Endothelial cell of umbilical vein (primary cell): ENCODE measurements around the gene MLYCD. TPM values are rescaled to one million over a fixed set of nuclear protein-coding genes. Genes with fewer than 3 reads are reported as not detected.

Experiments
- BruUV-seq: library from RNA; stranded (reverse); fragments of 400-500 nt; replicated peaks from 2 replicates; lab custom pipeline; 2021; lab: Mats Ljungman, UMichigan
- CTCF ChIA-PET: fragments of 300-600, 350-600 bp; sonication (Branson Sonifier 250); formaldehyde crosslinking; loops from one replicate; lab custom pipeline; 2021; ENCODE audit warnings: antibody characterized with exemption, inconsistent platforms; lab: Charles Lee
- POLR2A ChIA-PET: fragments of 300-600, 350-600 bp; sonication (Branson Sonifier 250); formaldehyde crosslinking; loops from one replicate; lab custom pipeline; 2021; ENCODE audit warnings: antibody characterized with exemption, inconsistent platforms; lab: Charles Lee
- DNase-seq: peaks from one replicate; pipeline ENCODE4 v3.0.0-alpha.2; 2011; ENCODE audit warnings: low read depth, low spot score
- FAIRE-seq: peaks from 2 replicates; lab custom pipeline; 2011; peaks lifted over from hg19 to GRCh38; lab: Jason Lieb, UNC
- H2AFZ ChIP-seq: 2 replicates; pipeline ENCODE4 v1.6.0; 2012; ENCODE audit warnings: low read depth, low read length, control low read depth, inconsistent platforms
- H3K27ac ChIP-seq: 2 replicates; pipeline ENCODE4 v1.5.1; 2011; ENCODE audit warnings: low read depth, mild to moderate bottlenecking, control low read depth, low read length, moderate library complexity; ENCODE audit not compliant: insufficient read depth
- H3K27me3 ChIP-seq, 2 experiments: 2 replicates each; pipeline versions ENCODE4 v1.6.0 to v1.6.1; 2011; ENCODE audit warnings: low read length in 2 of 2, mixed read lengths in 1 of 2; ENCODE audit not compliant: control insufficient read depth in 2 of 2, insufficient read depth in 2 of 2
- H3K36me3 ChIP-seq, 2 experiments: 2 replicates in 1 of 2; 3 replicates in 1 of 2; pipeline ENCODE4 v1.5.1; 2011; ENCODE audit warnings: low read length in 2 of 2, mild to moderate bottlenecking in 1 of 2, moderate library complexity in 1 of 2; ENCODE audit not compliant: control insufficient read depth in 2 of 2, insufficient read depth in 2 of 2; ENCODE audit errors: extremely low read depth in 1 of 2
- H3K4me1 ChIP-seq: 3 replicates; pipeline ENCODE4 v1.5.1; 2011; ENCODE audit warnings: mild to moderate bottlenecking, low read length; ENCODE audit not compliant: control insufficient read depth, insufficient read depth; ENCODE audit errors: extremely low read depth
- H3K4me2 ChIP-seq: 2 replicates; pipeline ENCODE4 v1.6.1; 2011; ENCODE audit warnings: low read length, control low read depth, mixed read lengths; ENCODE audit not compliant: insufficient read depth
- H3K4me3 ChIP-seq, 3 experiments: fragments of 200-600 bp in 1 of 3; sonication (generic), shearing (Covaris generic) in 1 of 3; replicated peaks in 1 of 3; 2 replicates each; pipeline ENCODE4 v1.5.1; 2011 to 2016; ENCODE audit warnings: control low read depth in 3 of 3, low read length in 3 of 3, mild to moderate bottlenecking in 2 of 3, inconsistent platforms in 1 of 3, low read depth in 1 of 3, moderate library complexity in 1 of 3; ENCODE audit not compliant: insufficient read depth in 1 of 3
- H3K79me2 ChIP-seq: 2 replicates; pipeline ENCODE4 v1.6.0; 2012; ENCODE audit warnings: low read length, inconsistent platforms; ENCODE audit not compliant: control insufficient read depth, insufficient read depth
- H3K9ac ChIP-seq: replicated peaks from 2 replicates; pipeline ENCODE3; 2011; ENCODE audit warnings: low read length, control low read depth; ENCODE audit not compliant: insufficient read depth; ENCODE audit errors: extremely low read depth
- H3K9me1 ChIP-seq: replicated peaks from 3 replicates; pipeline ENCODE4 v1.6.0; 2011; ENCODE audit warnings: mild to moderate bottlenecking, low read length; ENCODE audit not compliant: control insufficient read depth, insufficient read depth; ENCODE audit errors: extremely low read depth
- H3K9me3 ChIP-seq: replicated peaks from 2 replicates; pipeline ENCODE4 v1.5.1; 2012; ENCODE audit warnings: low read length, inconsistent platforms; ENCODE audit not compliant: control insufficient read depth, insufficient read depth
- H4K20me1 ChIP-seq: replicated peaks from 2 replicates; pipeline ENCODE3; 2011; ENCODE audit warnings: mild to moderate bottlenecking, low read length; ENCODE audit not compliant: control insufficient read depth, insufficient read depth; ENCODE audit errors: extremely low read depth
- FOS ChIP-seq: IDR thresholded peaks from 2 replicates; pipeline ENCODE4 v1.6.1; 2011; ENCODE audit warnings: mild to moderate bottlenecking, low read length, moderate library complexity, borderline replicate concordance; ENCODE audit not compliant: insufficient read depth
- JUN ChIP-seq: IDR thresholded peaks from 2 replicates; pipeline ENCODE4 v1.6.1; 2011; ENCODE audit warnings: borderline replicate concordance, low read depth; ENCODE audit not compliant: insufficient read length, insufficient read depth
- MAX ChIP-seq: IDR thresholded peaks from 2 replicates; pipeline ENCODE4 v1.6.1; 2011; ENCODE audit not compliant: insufficient read depth, insufficient read length
- POLR2A ChIP-seq: IDR thresholded peaks from 2 replicates; pipeline ENCODE4 v1.6.1; 2012; ENCODE audit warnings: low read depth, mild to moderate bottlenecking, control low read depth, low read length
- POLR2AphosphoS5 ChIP-seq: IDR thresholded peaks from 2 replicates; pipeline ENCODE4 v1.6.1; 2012; ENCODE audit warnings: low read depth, mild to moderate bottlenecking, control low read depth, low read length, moderate library complexity; ENCODE audit not compliant: insufficient read depth
- dilution Hi-C: fragments of 300-500 bp; cut with MboI; formaldehyde crosslinking; loops from one replicate; pipeline ENCODE4 v1.15.0; 2019; ENCODE audit warnings: low sequenced_read_pairs; ENCODE audit not compliant: extremely low pct_ligation_motif_present
- intact Hi-C: fragments of 100-400 bp; cut with micrococcal nuclease; formaldehyde crosslinking; loops from one replicate; pipeline ENCODE4 v1.10.0; 2022
- polyA plus RNA-seq, 4 experiments: library from polyadenylated mRNA; depleted of rRNA in 3 of 4; stranded (reverse) in 3 of 4; unstranded in 1 of 4; fragments of >200 nt; gene quantifications; 2 replicates each; pipeline versions ENCODE4 v1.2.1 to v1.2.3, GENCODE V29; 2011 to 2012; ENCODE audit warnings: missing spikeins in 1 of 4
- total RNA-seq: library from RNA; stranded (reverse); gene quantifications from 2 replicates; pipeline ENCODE4 v1.2.3, GENCODE V29; 2021
- TF ChIP-seq, protein P1 (sequence below), 2 donors: IDR thresholded peaks; 1 replicate in 1 of 2; 2 replicates in 1 of 2; pipeline ENCODE4 v1.5.1; 2011; ENCODE audit warnings: low read length in 2 of 2, mild to moderate bottlenecking in 2 of 2, moderate library complexity in 2 of 2, control low read depth in 1 of 2, inconsistent platforms in 1 of 2, low read depth in 1 of 2; ENCODE audit not compliant: insufficient read depth in 1 of 2; ENCODE audit errors: extremely low read depth in 1 of 2

Gene MLYCD
- total and polyA plus RNA-seq, 2 donors (not counting 3 experiments of a cell fraction or from before 2014, with no cell fraction given), result 2.0 to 3.4 TPM

- Histone ChIP-seq H3K79me2 (no peaks in the 10 kb centered on the region), H3K4me1 (peaks cover 5% of the 10 kb centered on the region), H3K36me3 (no peaks in the 10 kb centered on the region), H3K9ac (no peak overlapping the region), H3K27ac (no peak overlapping the region), H2AFZ (no peak overlapping the region), H3K9me1 (no peaks in the 10 kb centered on the region), H3K4me3 (no peak overlapping the region), H3K9me3 (no peaks in the 10 kb centered on the region), H3K4me2 (no peak overlapping the region), H3K27me3 (no peaks in the 10 kb centered on the region), H4K20me1 (no peaks in the 10 kb centered on the region)
- intact Hi-C loops (no loop called here), dilution Hi-C loops (no loop called here)
- TF ChIP-seq JUN, result no peak
- TF ChIP-seq, protein P1, sequence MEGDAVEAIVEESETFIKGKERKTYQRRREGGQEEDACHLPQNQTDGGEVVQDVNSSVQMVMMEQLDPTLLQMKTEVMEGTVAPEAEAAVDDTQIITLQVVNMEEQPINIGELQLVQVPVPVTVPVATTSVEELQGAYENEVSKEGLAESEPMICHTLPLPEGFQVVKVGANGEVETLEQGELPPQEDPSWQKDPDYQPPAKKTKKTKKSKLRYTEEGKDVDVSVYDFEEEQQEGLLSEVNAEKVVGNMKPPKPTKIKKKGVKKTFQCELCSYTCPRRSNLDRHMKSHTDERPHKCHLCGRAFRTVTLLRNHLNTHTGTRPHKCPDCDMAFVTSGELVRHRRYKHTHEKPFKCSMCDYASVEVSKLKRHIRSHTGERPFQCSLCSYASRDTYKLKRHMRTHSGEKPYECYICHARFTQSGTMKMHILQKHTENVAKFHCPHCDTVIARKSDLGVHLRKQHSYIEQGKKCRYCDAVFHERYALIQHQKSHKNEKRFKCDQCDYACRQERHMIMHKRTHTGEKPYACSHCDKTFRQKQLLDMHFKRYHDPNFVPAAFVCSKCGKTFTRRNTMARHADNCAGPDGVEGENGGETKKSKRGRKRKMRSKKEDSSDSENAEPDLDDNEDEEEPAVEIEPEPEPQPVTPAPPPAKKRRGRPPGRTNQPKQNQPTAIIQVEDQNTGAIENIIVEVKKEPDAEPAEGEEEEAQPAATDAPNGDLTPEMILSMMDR (IDR thresholded peaks at IDR 0.05; ENCODE audit: extremely low read depth in 1 of 2, insufficient read depth in 1 of 2, low read depth in 1 of 2, low read length in 2 of 2), result no peak
- no peak for TF ChIP-seq MAX
- no peak for TF ChIP-seq POLR2AphosphoS5
- no peak for TF ChIP-seq POLR2A
- ChIA-PET CTCF (no interaction called here), POLR2A (no interaction called here)
- BruUV-seq, result no TSS peak
- DNase-seq (no peak), FAIRE-seq (no peak)
These were observed 43.2 kb downstream of the MLYCD start for GRCh38 chr16:83942074-83942473.

DNA sequence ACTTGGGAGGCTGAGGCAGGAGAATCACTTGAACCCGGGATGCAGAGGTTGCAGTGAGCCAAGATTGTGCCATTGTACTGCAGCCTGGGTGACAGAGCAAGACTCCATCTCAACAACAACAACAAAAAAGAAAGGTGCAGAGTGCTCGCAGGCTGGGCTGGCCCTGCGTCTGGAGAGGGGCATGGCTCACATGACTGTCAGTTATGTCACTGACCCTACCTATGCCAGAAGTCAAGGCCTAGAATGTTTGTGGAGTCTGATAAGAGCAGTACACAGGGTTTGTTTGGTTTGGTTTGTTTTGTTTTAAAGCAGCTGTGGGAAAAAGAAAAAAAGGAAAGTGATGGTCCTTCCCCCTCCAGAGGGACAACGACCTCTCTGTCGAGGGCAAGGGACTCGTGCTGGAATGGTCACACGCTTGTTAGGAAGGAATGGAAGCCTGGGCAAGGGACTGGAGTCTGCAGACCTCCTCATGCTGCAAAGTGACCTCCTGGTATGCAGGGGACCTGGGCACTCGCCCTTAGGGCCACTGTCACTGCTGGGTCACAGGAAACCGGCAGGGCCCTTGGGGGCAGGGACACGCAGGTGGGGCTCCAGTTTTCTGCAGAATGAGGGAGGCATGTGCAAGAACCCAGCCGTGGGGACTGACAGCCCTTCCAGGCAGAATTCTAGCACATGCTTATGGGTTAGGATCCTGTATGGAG is 44.0 kb downstream of the MLYCD start:
- ChIA-PET POLR2A (no interaction called here), CTCF (no interaction called here)
- Histone ChIP-seq H3K4me2 (no peak overlapping the region), H3K27ac (no peak overlapping the region), H4K20me1 (no peaks in the 10 kb centered on the region), H3K36me3 (no peaks in the 10 kb centered on the region), H3K9me3 (no peaks in the 10 kb centered on the region), H3K9ac (no peak overlapping the region), H3K4me3 (no peak overlapping the region), H3K27me3 (no peaks in the 10 kb centered on the region), H3K4me1 (peaks cover 5% of the 10 kb centered on the region), H2AFZ (no peak overlapping the region), H3K9me1 (no peaks in the 10 kb centered on the region), H3K79me2 (no peaks in the 10 kb centered on the region)
- dilution Hi-C loops (no loop called here), intact Hi-C loops (no loop called here)
- FAIRE-seq (no peak), DNase-seq (no peak)
- TF ChIP-seq FOS (no peak), POLR2AphosphoS5 (no peak)
- no TSS peak for BruUV-seq
